Nephron (organoid): ENCODE measurements around the gene ATP9A.

ENCODE experiments used
- H3K27ac Mint-ChIP-seq, 3 experiments: 2 replicates each; pipeline ENCODE4 v1.8.0; 2020; ENCODE audit warnings: mixed read lengths in 3 of 3, mild to moderate bottlenecking in 2 of 3, moderate library complexity in 1 of 3
- H3K27me3 Mint-ChIP-seq: 2 replicates; pipeline ENCODE4 v1.8.0; 2021; ENCODE audit warnings: low read depth, mild to moderate bottlenecking, moderate library complexity, mixed read lengths
- H3K36me3 Mint-ChIP-seq: 2 replicates; pipeline ENCODE4 v1.8.0; 2020; ENCODE audit warnings: low read depth, mixed read lengths
- H3K4me1 Mint-ChIP-seq: 2 replicates; pipeline ENCODE4 v1.8.0; 2020; ENCODE audit warnings: mixed read lengths
- H3K4me3 Mint-ChIP-seq, 3 experiments: 2 replicates each; pipeline ENCODE4 v1.8.0; 2020; ENCODE audit warnings: mild to moderate bottlenecking in 3 of 3, mixed read lengths in 3 of 3, moderate library complexity in 2 of 3
- H3K9me3 Mint-ChIP-seq: 2 replicates; pipeline ENCODE4 v1.8.0; 2020; ENCODE audit warnings: mixed read lengths
- CTCF ChIP-seq, 3 experiments: fragments of 200-600 bp; sonication (generic); IDR thresholded peaks; one replicate each; pipeline ENCODE4 v1.5.0; 2021; ENCODE audit warnings: antibody characterized with exemption in 3 of 3; ENCODE audit not compliant: unreplicated experiment in 3 of 3

The ATP9A gene

DNA sequence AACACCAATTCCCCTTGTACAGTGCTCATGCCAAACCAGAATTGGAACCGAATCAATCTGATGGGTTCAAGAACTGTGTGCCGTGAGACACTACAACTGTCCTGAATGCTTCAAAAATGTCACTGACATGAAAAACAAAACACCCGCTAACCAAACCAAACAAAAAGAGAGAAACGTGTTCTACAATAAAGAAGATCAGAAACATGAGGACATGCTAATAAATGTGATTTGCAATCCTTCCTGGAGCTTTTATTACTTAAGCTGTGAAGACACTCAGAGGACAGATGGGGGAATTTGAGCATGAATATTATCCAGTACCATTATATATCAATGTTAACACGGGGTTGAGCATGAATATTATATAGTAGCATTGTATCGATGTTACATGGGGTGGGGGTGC lies 153.5 kb downstream of the ATP9A start:
- TF ChIP-seq CTCF (IDR thresholded peaks at IDR 0.05; ENCODE audit: unreplicated experiment in 3 of 3) = no peak

DNA sequence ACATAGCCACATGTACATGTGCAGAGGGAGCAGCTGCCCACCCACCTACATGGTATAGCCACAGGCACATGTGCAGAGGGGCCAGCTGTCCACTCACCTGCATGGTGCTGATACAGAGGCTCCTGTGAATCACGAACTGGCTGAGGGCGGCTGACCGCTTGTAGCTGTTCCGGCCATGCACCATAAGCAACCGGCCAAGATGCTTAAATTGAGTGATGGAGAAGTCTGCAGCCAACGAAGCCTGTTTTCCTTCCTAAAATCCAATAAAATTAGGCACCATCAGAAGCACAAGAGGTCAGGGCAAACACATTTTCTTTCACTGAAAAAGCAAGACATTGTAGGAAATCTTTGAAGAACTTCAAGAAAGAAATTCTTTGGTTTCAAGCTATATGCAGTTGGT lies 154.6 kb downstream of the ATP9A start:
- no peak overlapping the region for H3K4me3 Mint-ChIP-seq
- no peaks in the 10 kb centered on the region for H3K4me1 Mint-ChIP-seq
- H3K9me3 Mint-ChIP-seq = no peaks in the 10 kb centered on the region
- H3K36me3 Mint-ChIP-seq = peaks cover 52% of the 10 kb centered on the region
- no peak for TF ChIP-seq CTCF (IDR thresholded peaks at IDR 0.05; ENCODE audit: unreplicated experiment in 3 of 3)
- peaks cover 2% of the 10 kb centered on the region for H3K27me3 Mint-ChIP-seq
- H3K27ac Mint-ChIP-seq = no peak overlapping the region

More for the DNA sequence above, 153.5 kb downstream of the ATP9A start:
- H3K4me3 Mint-ChIP-seq = no peak overlapping the region
- peaks cover 43% of the 10 kb centered on the region for H3K36me3 Mint-ChIP-seq
- H3K27me3 Mint-ChIP-seq = no peaks in the 10 kb centered on the region
- H3K9me3 Mint-ChIP-seq = no peaks in the 10 kb centered on the region
- no peaks in the 10 kb centered on the region for H3K4me1 Mint-ChIP-seq
- no peak overlapping the region for H3K27ac Mint-ChIP-seq

- peaks cover 53% of the 10 kb centered on the region for H3K36me3 Mint-ChIP-seq
- no peak overlapping the region for H3K27ac Mint-ChIP-seq
- H3K9me3 Mint-ChIP-seq = no peaks in the 10 kb centered on the region
- peaks cover 4% of the 10 kb centered on the region for H3K27me3 Mint-ChIP-seq
- no peak for TF ChIP-seq CTCF (IDR thresholded peaks at IDR 0.05; ENCODE audit: unreplicated experiment in 3 of 3)
- H3K4me3 Mint-ChIP-seq = no peak overlapping the region
- H3K4me1 Mint-ChIP-seq = no peaks in the 10 kb centered on the region
These were observed 155.3 kb downstream of the ATP9A start for GRCh38 chr20:51612896-51613295.

DNA sequence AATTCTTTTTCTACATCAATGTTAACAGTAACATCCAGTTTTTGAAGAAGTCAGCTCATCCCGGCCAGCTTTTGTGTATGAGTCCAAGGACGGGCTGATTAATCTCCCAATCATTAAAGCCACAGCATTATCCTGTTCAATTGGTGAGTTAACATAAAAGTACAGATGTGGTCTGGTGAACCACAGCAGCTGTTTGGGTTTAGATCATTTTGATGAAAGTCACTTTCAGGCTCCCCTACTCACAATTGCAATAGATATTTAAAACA lies 156.6 kb downstream of the ATP9A start:
- Mint-ChIP-seq H3K36me3 (peaks cover 51% of the 10 kb centered on the region), H3K27me3 (peaks cover 4% of the 10 kb centered on the region), H3K27ac (no peak overlapping the region), H3K4me1 (no peaks in the 10 kb centered on the region), H3K4me3 (no peak overlapping the region), H3K9me3 (no peaks in the 10 kb centered on the region)
- no peak for TF ChIP-seq CTCF (IDR thresholded peaks at IDR 0.05; ENCODE audit: unreplicated experiment in 3 of 3)

DNA sequence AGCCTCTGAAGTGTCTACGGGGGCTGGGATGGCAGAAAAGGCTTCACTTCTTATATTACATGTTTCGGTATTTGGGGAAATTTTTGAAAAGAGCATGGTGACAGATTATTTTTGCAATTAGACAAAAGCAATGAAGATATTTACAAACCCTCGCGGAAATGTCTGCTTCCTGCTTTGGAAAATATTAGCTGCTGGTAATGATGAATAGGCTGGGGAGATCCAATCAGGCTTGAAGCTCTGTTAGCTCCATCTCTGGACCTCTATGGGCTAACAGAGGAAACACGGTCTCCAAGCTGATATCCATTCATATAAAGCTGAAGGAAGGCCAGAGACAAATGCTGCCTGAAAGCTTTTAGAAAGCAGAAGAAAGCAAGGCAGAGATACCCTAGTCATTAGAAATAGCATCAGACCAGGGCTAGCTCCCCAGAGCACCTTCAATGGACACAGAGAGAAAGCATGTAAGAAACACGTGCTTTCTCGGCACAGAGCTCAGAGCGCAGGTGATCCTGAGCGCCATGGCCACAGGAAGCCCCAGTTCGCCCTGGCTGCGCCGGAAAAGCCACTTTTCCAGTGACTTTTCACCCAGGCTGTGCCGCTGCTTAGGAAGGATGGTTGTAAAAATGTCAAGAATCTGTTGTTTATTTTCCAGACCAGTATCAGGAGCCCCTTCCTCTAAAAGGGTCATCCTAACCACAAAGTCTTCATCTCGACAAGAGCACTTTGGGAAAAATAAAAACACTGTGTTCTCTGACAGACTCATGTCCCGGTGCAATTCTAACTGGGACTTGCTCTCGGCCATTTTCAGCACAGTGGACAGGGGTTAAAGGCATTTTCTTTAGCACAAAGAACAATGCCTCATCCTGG lies 157.2 kb downstream of the ATP9A start:
- Mint-ChIP-seq H3K4me3 (no peak overlapping the region), H3K27me3 (peaks cover 4% of the 10 kb centered on the region), H3K27ac (no peak overlapping the region), H3K4me1 (no peaks in the 10 kb centered on the region), H3K36me3 (peaks cover 51% of the 10 kb centered on the region), H3K9me3 (no peaks in the 10 kb centered on the region)
- TF ChIP-seq CTCF (IDR thresholded peaks at IDR 0.05; ENCODE audit: unreplicated experiment in 3 of 3) = no peak

DNA sequence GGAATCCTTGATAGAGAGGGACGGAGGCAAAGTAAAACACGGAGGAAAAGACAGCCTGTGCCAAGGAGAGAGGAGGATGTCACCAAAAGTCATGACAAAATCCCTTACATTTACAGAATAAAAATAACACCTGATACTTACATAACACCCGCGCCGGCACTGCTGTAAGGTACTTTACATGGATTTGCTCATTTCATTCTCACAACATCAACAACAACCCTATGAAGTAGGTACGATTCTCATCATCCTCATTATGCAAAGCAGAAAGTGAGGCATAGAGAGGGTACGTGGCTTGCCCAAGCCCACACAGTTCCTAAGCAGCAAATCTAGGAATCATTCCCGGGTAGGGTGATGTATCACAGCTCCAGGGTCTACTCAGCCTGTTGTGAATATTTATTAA lies 158.1 kb downstream of the ATP9A start:
- H3K4me3 Mint-ChIP-seq = no peak overlapping the region

More for the DNA sequence above, 158.1 kb downstream of the ATP9A start:
- no peak for TF ChIP-seq CTCF (IDR thresholded peaks at IDR 0.05; ENCODE audit: unreplicated experiment in 3 of 3)
- peaks cover 4% of the 10 kb centered on the region for H3K27me3 Mint-ChIP-seq
- no peaks in the 10 kb centered on the region for H3K9me3 Mint-ChIP-seq
- H3K36me3 Mint-ChIP-seq = peaks cover 52% of the 10 kb centered on the region
- H3K27ac Mint-ChIP-seq = no peak overlapping the region
- H3K4me1 Mint-ChIP-seq = no peaks in the 10 kb centered on the region
